Measurements from ENCODE around the gene PLEKHG5.

Gene PLEKHG5

GRCh38 chr1:6509220-6509918 lies 17.9 kb upstream of the PLEKHG5 start:
- Histone ChIP-seq H3K4me2 (ENCODE audit: low read length) (no peak overlapping the region), H2BK120ac (ENCODE audit: low read depth, low read length) (no peak overlapping the region), H3K9ac (ENCODE audit: low read length) (no peak overlapping the region), H3K56ac (ENCODE audit: low read length) (no peak overlapping the region), H3K18ac (ENCODE audit: low read length) (no peak overlapping the region), H2BK5ac (ENCODE audit: low read length) (no peak overlapping the region), H2AK5ac (ENCODE audit: low read length) (no peak overlapping the region), H4K5ac (ENCODE audit: low read length) (no peak overlapping the region), H3K27me3 (ENCODE audit: insufficient read depth, low read length, poor library complexity) (no peaks in the 10 kb centered on the region), H3K27ac (ENCODE audit: low read depth, low read length) (no peak overlapping the region), H3K23ac (ENCODE audit: low read length) (no peak overlapping the region), H3K79me1 (ENCODE audit: low read length) (no peaks in the 10 kb centered on the region), H3K79me2 (ENCODE audit: control insufficient read depth, insufficient read depth, low read length) (no peaks in the 10 kb centered on the region), H3K4ac (ENCODE audit: low read depth, low read length) (no peak overlapping the region), H3K4me3 (ENCODE audit: low read length) (no peak overlapping the region), H3K36me3 (ENCODE audit: control insufficient read depth, insufficient read depth, low read length) (no peaks in the 10 kb centered on the region), H2BK15ac (replicated peaks; ENCODE audit: low read depth) (no peak overlapping the region), H3K4me1 (ENCODE audit: control insufficient read depth, low read depth, low read length) (no peaks in the 10 kb centered on the region), H4K8ac (ENCODE audit: low read depth, low read length) (no peak overlapping the region)
- no peak for DNase-seq
- WGBS (ENCODE audit: extremely low coverage, insufficient coverage, low lambda C conversion rate), result no CpG with 5 or more reads among the region's 20 CpGs

- no peak overlapping the region for H3K56ac ChIP-seq (ENCODE audit: low read length)
- H3K79me1 ChIP-seq (ENCODE audit: low read length), result no peaks in the 10 kb centered on the region
- no peaks in the 10 kb centered on the region for H3K4me1 ChIP-seq (ENCODE audit: control insufficient read depth, low read depth, low read length)
- H4K5ac ChIP-seq (ENCODE audit: low read length), result no peak overlapping the region
- no peaks in the 10 kb centered on the region for H3K79me2 ChIP-seq (ENCODE audit: control insufficient read depth, insufficient read depth, low read length)
- no peak overlapping the region for H2BK5ac ChIP-seq (ENCODE audit: low read length)
- no peak for DNase-seq
- no peak overlapping the region for H3K4me3 ChIP-seq (ENCODE audit: low read length)
- no CpG with 5 or more reads among the region's 11 CpGs for WGBS (ENCODE audit: extremely low coverage, insufficient coverage, low lambda C conversion rate)
- no peak overlapping the region for H2BK15ac ChIP-seq (replicated peaks; ENCODE audit: low read depth)
- no peak overlapping the region for H3K23ac ChIP-seq (ENCODE audit: low read length)
- H3K9ac ChIP-seq (ENCODE audit: low read length), result no peak overlapping the region
- H3K27me3 ChIP-seq (ENCODE audit: insufficient read depth, low read length, poor library complexity), result no peaks in the 10 kb centered on the region
- no peak overlapping the region for H3K27ac ChIP-seq (ENCODE audit: low read depth, low read length)
- H3K18ac ChIP-seq (ENCODE audit: low read length), result no peak overlapping the region
- no peak overlapping the region for H2BK120ac ChIP-seq (ENCODE audit: low read depth, low read length)
- H3K4me2 ChIP-seq (ENCODE audit: low read length), result no peak overlapping the region
- H3K36me3 ChIP-seq (ENCODE audit: control insufficient read depth, insufficient read depth, low read length), result no peaks in the 10 kb centered on the region
- no peak overlapping the region for H4K8ac ChIP-seq (ENCODE audit: low read depth, low read length)
- no peak overlapping the region for H2AK5ac ChIP-seq (ENCODE audit: low read length)
- H3K4ac ChIP-seq (ENCODE audit: low read depth, low read length), result no peak overlapping the region
Observed at GRCh38 chr1:6508816-6509189, 17.3 kb upstream of the PLEKHG5 start.

- Histone ChIP-seq H3K23ac (ENCODE audit: low read length) (no peak overlapping the region), H2AK5ac (ENCODE audit: low read length) (no peak overlapping the region), H3K36me3 (ENCODE audit: control insufficient read depth, insufficient read depth, low read length) (no peaks in the 10 kb centered on the region), H2BK15ac (replicated peaks; ENCODE audit: low read depth) (no peak overlapping the region), H3K9ac (ENCODE audit: low read length) (no peak overlapping the region), H4K8ac (ENCODE audit: low read depth, low read length) (no peak overlapping the region), H3K4me2 (ENCODE audit: low read length) (no peak overlapping the region), H3K4me1 (ENCODE audit: control insufficient read depth, low read depth, low read length) (no peaks in the 10 kb centered on the region), H3K4me3 (ENCODE audit: low read length) (no peak overlapping the region), H3K4ac (ENCODE audit: low read depth, low read length) (no peak overlapping the region), H2BK120ac (ENCODE audit: low read depth, low read length) (no peak overlapping the region), H3K79me1 (ENCODE audit: low read length) (no peaks in the 10 kb centered on the region), H4K5ac (ENCODE audit: low read length) (no peak overlapping the region), H3K18ac (ENCODE audit: low read length) (no peak overlapping the region), H3K79me2 (ENCODE audit: control insufficient read depth, insufficient read depth, low read length) (no peaks in the 10 kb centered on the region), H3K56ac (ENCODE audit: low read length) (no peak overlapping the region), H2BK5ac (ENCODE audit: low read length) (no peak overlapping the region), H3K27me3 (ENCODE audit: insufficient read depth, low read length, poor library complexity) (no peaks in the 10 kb centered on the region), H3K27ac (ENCODE audit: low read depth, low read length) (no peak overlapping the region)
- WGBS (ENCODE audit: extremely low coverage, insufficient coverage, low lambda C conversion rate), result no CpG with 5 or more reads among the region's 18 CpGs
- DNase-seq, result no peak
Observed at GRCh38 chr1:6508154-6508815, 16.8 kb upstream of the PLEKHG5 start.

- Histone ChIP-seq H2BK5ac (ENCODE audit: low read length) (no peak overlapping the region), H3K79me2 (ENCODE audit: control insufficient read depth, insufficient read depth, low read length) (no peaks in the 10 kb centered on the region), H3K4me3 (ENCODE audit: low read length) (no peak overlapping the region), H3K27me3 (ENCODE audit: insufficient read depth, low read length, poor library complexity) (no peaks in the 10 kb centered on the region), H3K4me2 (ENCODE audit: low read length) (no peak overlapping the region), H3K4me1 (ENCODE audit: control insufficient read depth, low read depth, low read length) (no peaks in the 10 kb centered on the region), H4K8ac (ENCODE audit: low read depth, low read length) (no peak overlapping the region), H2BK120ac (ENCODE audit: low read depth, low read length) (no peak overlapping the region), H2AK5ac (ENCODE audit: low read length) (no peak overlapping the region), H3K18ac (ENCODE audit: low read length) (no peak overlapping the region), H2BK15ac (replicated peaks; ENCODE audit: low read depth) (no peak overlapping the region), H3K56ac (ENCODE audit: low read length) (no peak overlapping the region), H3K36me3 (ENCODE audit: control insufficient read depth, insufficient read depth, low read length) (no peaks in the 10 kb centered on the region), H3K79me1 (ENCODE audit: low read length) (no peaks in the 10 kb centered on the region), H3K4ac (ENCODE audit: low read depth, low read length) (no peak overlapping the region), H3K27ac (ENCODE audit: low read depth, low read length) (no peak overlapping the region), H3K9ac (ENCODE audit: low read length) (no peak overlapping the region), H3K23ac (ENCODE audit: low read length) (no peak overlapping the region), H4K5ac (ENCODE audit: low read length) (no peak overlapping the region)
- whole genome bisulfite sequencing (ENCODE audit: extremely low coverage, insufficient coverage, low lambda C conversion rate), result no CpG with 5 or more reads among the region's 12 CpGs
- DNase-seq, result no peak
Observed at GRCh38 chr1:6507461-6507911, 16.0 kb upstream of the PLEKHG5 start.

- Histone ChIP-seq H3K36me3 (ENCODE audit: control insufficient read depth, insufficient read depth, low read length) (no peaks in the 10 kb centered on the region), H4K5ac (ENCODE audit: low read length) (no peak overlapping the region), H3K4me2 (ENCODE audit: low read length) (no peak overlapping the region), H4K8ac (ENCODE audit: low read depth, low read length) (no peak overlapping the region), H3K4ac (ENCODE audit: low read depth, low read length) (no peak overlapping the region), H3K27me3 (ENCODE audit: insufficient read depth, low read length, poor library complexity) (no peaks in the 10 kb centered on the region), H3K56ac (ENCODE audit: low read length) (no peak overlapping the region), H3K27ac (ENCODE audit: low read depth, low read length) (no peak overlapping the region), H3K18ac (ENCODE audit: low read length) (no peak overlapping the region), H3K79me2 (ENCODE audit: control insufficient read depth, insufficient read depth, low read length) (no peaks in the 10 kb centered on the region), H2BK120ac (ENCODE audit: low read depth, low read length) (no peak overlapping the region), H2BK15ac (replicated peaks; ENCODE audit: low read depth) (no peak overlapping the region), H2BK5ac (ENCODE audit: low read length) (no peak overlapping the region), H3K79me1 (ENCODE audit: low read length) (no peaks in the 10 kb centered on the region), H3K4me1 (ENCODE audit: control insufficient read depth, low read depth, low read length) (no peaks in the 10 kb centered on the region), H2AK5ac (ENCODE audit: low read length) (no peak overlapping the region), H3K23ac (ENCODE audit: low read length) (no peak overlapping the region), H3K4me3 (ENCODE audit: low read length) (no peak overlapping the region), H3K9ac (ENCODE audit: low read length) (no peak overlapping the region)
- no CpG with 5 or more reads among the region's 7 CpGs for WGBS (ENCODE audit: extremely low coverage, insufficient coverage, low lambda C conversion rate)
- no peak for DNase-seq
Observed at GRCh38 chr1:6507037-6507428, 15.6 kb upstream of the PLEKHG5 start.

Data from mesendoderm (in vitro differentiated cells).